PC-3 (cell line): ENCODE data around the gene ISYNA1. TPM values are rescaled to one million over a fixed set of nuclear protein-coding genes. Genes with fewer than 3 reads are reported as not detected.

Experiments
- ATAC-seq: fragments of 200-7000 bp; cut with Tn5 transposase; 2 replicates; pipeline ENCODE4 v1.9.1; 2020; ENCODE audit warnings: mild to moderate bottlenecking, moderate library complexity
- BruUV-seq: library from RNA; stranded (reverse); fragments of 400-500 nt; replicated peaks from 2 replicates; lab custom pipeline; 2021; lab: Mats Ljungman, UMichigan
- CTCF ChIA-PET: fragments of 300-600 bp; sonication (Branson Sonifier 250); formaldehyde crosslinking; loops from one replicate; lab custom pipeline; 2022; ENCODE audit warnings: antibody characterized with exemption; lab: Charles Lee
- POLR2A ChIA-PET: fragments of 300-600 bp; sonication (Branson Sonifier 250); formaldehyde crosslinking; loops from one replicate; lab custom pipeline; 2022; ENCODE audit warnings: antibody characterized with exemption; ENCODE audit not compliant: unreplicated experiment; lab: Charles Lee
- DNase-seq: peaks from one replicate; pipeline ENCODE4 v3.0.0-alpha.2; 2015
- H2AFZ ChIP-seq: fragments of 300-600 bp; sonication (generic); 2 replicates; pipeline ENCODE4 v1.6.0; 2016; ENCODE audit warnings: antibody characterized with exemption, low read length
- H3F3A ChIP-seq: fragments of 300-600 bp; sonication (generic); one replicate; pipeline ENCODE4 v1.6.0; 2017; ENCODE audit warnings: antibody characterized with exemption, low read length, control low read depth, mild to moderate bottlenecking; ENCODE audit not compliant: unreplicated experiment
- H3K27ac ChIP-seq: fragments of 300-600 bp; sonication (generic); 2 replicates; pipeline ENCODE4 v1.5.1; 2016; ENCODE audit warnings: mild to moderate bottlenecking, low read length
- H3K27me3 ChIP-seq: fragments of 300-600 bp; sonication (generic); 2 replicates; pipeline ENCODE4 v1.6.1; 2016; ENCODE audit warnings: low read length, mixed read lengths
- H3K36me3 ChIP-seq: fragments of 300-600 bp; sonication (generic); 2 replicates; pipeline ENCODE4 v1.6.1; 2016; ENCODE audit warnings: low read depth, mixed run types, low read length, mixed read lengths
- H3K4me1 ChIP-seq: fragments of 300-600 bp; sonication (generic); 2 replicates; pipeline ENCODE4 v1.5.1; 2016; ENCODE audit warnings: low read length; ENCODE audit not compliant: insufficient read depth
- H3K4me2 ChIP-seq: fragments of 300-600 bp; sonication (generic); 2 replicates; pipeline ENCODE4 v1.6.0; 2016; ENCODE audit warnings: low read length
- H3K4me3 ChIP-seq: fragments of 300-600 bp; sonication (generic); 2 replicates; pipeline ENCODE4 v1.5.1; 2016; ENCODE audit warnings: mild to moderate bottlenecking, low read length, mixed read lengths
- H3K79me2 ChIP-seq: fragments of 300-600 bp; sonication (generic); 2 replicates; pipeline ENCODE4 v1.6.1; 2017; ENCODE audit warnings: low read length, mixed read lengths
- H3K9ac ChIP-seq: fragments of 300-600 bp; sonication (generic); 2 replicates; pipeline ENCODE4 v1.6.0; 2016; ENCODE audit warnings: mild to moderate bottlenecking, low read length
- H3K9me2 ChIP-seq: fragments of 300-600 bp; sonication (generic); replicated peaks from 2 replicates; pipeline ENCODE4 v1.6.1; 2016; ENCODE audit warnings: mixed run types, low read length, mixed read lengths
- H3K9me3 ChIP-seq: fragments of 300-600 bp; sonication (generic); 2 replicates; pipeline ENCODE4 v1.6.1; 2016; ENCODE audit warnings: low read length, mixed read lengths
- H4K20me1 ChIP-seq: fragments of 300-600 bp; sonication (generic); 2 replicates; pipeline ENCODE4 v1.6.1; 2016; ENCODE audit warnings: low read length, mixed read lengths
- CTCF ChIP-seq: fragments of 300-600 bp; sonication (generic); conservative IDR thresholded peaks from 2 replicates; pipeline ENCODE4 v1.5.1; 2017; ENCODE audit warnings: antibody characterized with exemption, low read depth, mild to moderate bottlenecking, low read length
- EZH2 ChIP-seq: fragments of 300-600 bp; sonication (generic); IDR thresholded peaks from one replicate; pipeline ENCODE4 v1.6.1; 2017; ENCODE audit warnings: antibody characterized with exemption, mild to moderate bottlenecking, low read length; ENCODE audit not compliant: unreplicated experiment
- EZH2phosphoT487 ChIP-seq: fragments of 300-600 bp; sonication (generic); IDR thresholded peaks from 2 replicates; pipeline ENCODE4 v1.6.1; 2018; ENCODE audit warnings: mild to moderate bottlenecking, antibody characterized with exemption, low read length, borderline replicate concordance
- intact Hi-C: fragments of 100-400 bp; cut with micrococcal nuclease; formaldehyde crosslinking; loops from 2 replicates; pipeline ENCODE4 v1.9.0; 2023
- total RNA-seq: library from RNA; depleted of rRNA; stranded (reverse); fragments of >200 nt; gene quantifications from 2 replicates; pipeline ENCODE4 v1.2.3, GENCODE V29; 2014

The ISYNA1 gene
- total RNA-seq, 1 experiment from 2014 or later, result 19.4 TPM

GRCh38 chr19:18438331-18439024 lies 545 bp upstream of the ISYNA1 start:
- H3K9ac ChIP-seq, result no peak overlapping the region
- no peaks in the 10 kb centered on the region for H3K9me2 ChIP-seq
- 0 out of 2 replicates have a peak overlapping the region, but pooled peaks have one; percentile 89 for H3K4me2 ChIP-seq
- no peaks in the 10 kb centered on the region for H3K9me3 ChIP-seq
- no peaks in the 10 kb centered on the region for H3K27me3 ChIP-seq
- H3K4me1 ChIP-seq, result no peaks in the 10 kb centered on the region
- H3K27ac ChIP-seq, result no peak overlapping the region
- CTCF ChIA-PET, result no interaction called here
- intact Hi-C loops, result no loop called here
- no TSS peak for BruUV-seq
- H3K36me3 ChIP-seq, result peaks cover 3% of the 10 kb centered on the region; the same call in 1 of the 2 replicates
- no peaks in the 10 kb centered on the region for H4K20me1 ChIP-seq
- TF ChIP-seq CTCF, result no peak
- no peak for TF ChIP-seq EZH2
- no peak for ATAC-seq
- no peak for DNase-seq
- POLR2A ChIA-PET, result no interaction called here
- peak overlapping the region; percentile 64; the same call in 1 of the 2 replicates for H3K4me3 ChIP-seq
- no peaks in the 10 kb centered on the region for H3F3A ChIP-seq
- no peak overlapping the region for H2AFZ ChIP-seq
- no peaks in the 10 kb centered on the region for H3K79me2 ChIP-seq

GRCh38 chr19:18436671-18437490 lies 1.1 kb downstream of the ISYNA1 start:
- Histone ChIP-seq H3K79me2 (no peaks in the 10 kb centered on the region), H3K36me3 (no peaks in the 10 kb centered on the region), H3K9ac (no peak overlapping the region), H3K9me2 (no peaks in the 10 kb centered on the region), H3K9me3 (no peaks in the 10 kb centered on the region), H2AFZ (no peak overlapping the region), H3K4me1 (no peaks in the 10 kb centered on the region), H3K4me2 (peak overlapping the region; percentile 56), H4K20me1 (no peaks in the 10 kb centered on the region), H3F3A (no peaks in the 10 kb centered on the region), H3K27ac (no peak overlapping the region), H3K4me3 (peak overlapping the region; percentile 32; the same call in 1 of the 2 replicates), H3K27me3 (no peaks in the 10 kb centered on the region)
- CTCF ChIA-PET, result no interaction called here
- TF ChIP-seq EZH2, result no peak
- no peak for TF ChIP-seq CTCF
- no peak for TF ChIP-seq EZH2phosphoT487
- DNase-seq (peak; percentile 38), ATAC-seq (peak; percentile 13)
- intact Hi-C loops, result no loop called here
- POLR2A ChIA-PET, result no interaction called here
- no TSS peak for BruUV-seq
